Natural killer cell (primary cell): Measurements from ENCODE around the gene GYG1. TPM values are rescaled to one million over a fixed set of nuclear protein-coding genes. Genes with fewer than 3 reads are reported as not detected.

Source experiments
- ATAC-seq, 3 donors: fragments of 150-1000 bp in 2 of 3; fragments of 200-7000 bp in 1 of 3; cut with Tn5 transposase; 1 replicate in 1 of 3; 2 replicates in 2 of 3; pipeline ENCODE4 v1.10.0; 2021; ENCODE audit warnings: mild to moderate bottlenecking in 2 of 3, moderate library complexity in 2 of 3
- DNase-seq, 2 donors: peaks; one replicate each; pipeline versions ENCODE4 v3.0.0 to v3.0.0-alpha.2; 2013 to 2021; ENCODE audit warnings: mixed read lengths in 1 of 2
- H3K27ac ChIP-seq: one replicate; pipeline ENCODE4 v1.5.1; 2013; ENCODE audit warnings: mild to moderate bottlenecking, low read length
- H3K27me3 ChIP-seq: one replicate; pipeline ENCODE4 v1.6.1; 2013; ENCODE audit warnings: low read length; ENCODE audit not compliant: control insufficient read depth, insufficient read depth
- H3K36me3 ChIP-seq: one replicate; pipeline ENCODE4 v1.6.1; 2013; ENCODE audit warnings: low read length; ENCODE audit not compliant: control insufficient read depth, insufficient read depth
- H3K4me1 ChIP-seq: one replicate; pipeline ENCODE4 v1.6.1; 2013; ENCODE audit warnings: low read length; ENCODE audit not compliant: control insufficient read depth, insufficient read depth
- H3K4me3 ChIP-seq: one replicate; pipeline ENCODE4 v1.5.1; 2013; ENCODE audit warnings: low read length
- H3K9me3 ChIP-seq: one replicate; pipeline ENCODE4 v1.6.1; 2013; ENCODE audit warnings: low read length; ENCODE audit not compliant: control insufficient read depth, insufficient read depth
- H3K27ac Mint-ChIP-seq, 2 donors: one replicate each; pipeline ENCODE4 v1.8.0; 2022; ENCODE audit warnings: mild to moderate bottlenecking in 2 of 2, mixed read lengths in 2 of 2, moderate library complexity in 1 of 2
- H3K27me3 Mint-ChIP-seq, 2 donors: one replicate each; pipeline ENCODE4 v1.8.0; 2022; ENCODE audit warnings: low read depth in 2 of 2, mixed read lengths in 2 of 2
- H3K36me3 Mint-ChIP-seq: one replicate; pipeline ENCODE4 v1.8.0; 2022; ENCODE audit warnings: mixed read lengths
- H3K4me1 Mint-ChIP-seq, 2 donors: one replicate each; pipeline ENCODE4 v1.8.0; 2022; ENCODE audit warnings: mixed read lengths in 2 of 2
- H3K4me3 Mint-ChIP-seq: one replicate; pipeline ENCODE4 v1.8.0; 2022; ENCODE audit warnings: mild to moderate bottlenecking, moderate library complexity, mixed read lengths
- H3K9me3 Mint-ChIP-seq, 2 donors: one replicate each; pipeline ENCODE4 v1.8.0; 2022; ENCODE audit warnings: mixed read lengths in 2 of 2
- CTCF ChIP-seq: fragments of 200-600 bp; IDR thresholded peaks from one replicate; pipeline ENCODE4 v1.8.0; 2022; ENCODE audit warnings: antibody characterized with exemption
- WGBS: methylation state at CpG from one replicate; pipeline ENCODE4 v1.1.7; 2013; ENCODE audit warnings: missing lambda C conversion rate; ENCODE audit not compliant: insufficient coverage; 5-methylcytosine and 5-hydroxymethylcytosine counted together
- intact Hi-C: fragments of 100-400 bp; cut with micrococcal nuclease; formaldehyde crosslinking; loops from one replicate; pipeline ENCODE4 v1.14.2; 2022
- total RNA-seq, 4 donors: library from RNA; stranded (reverse); fragments of 120-200 nt in 1 of 4; gene quantifications; one replicate each; pipeline versions ENCODE4 v1.2.3 to v1.2.4, GENCODE V29; 2013 to 2022

GYG1 gene
- total RNA-seq, 3 donors from 2014 or later (not counting 1 experiment from before 2014, with no cell fraction given) = 46.6 to 56.5 (median 49.6) TPM

GRCh38 chr3:149010966-149011365 is 19.6 kb downstream of the GYG1 start:
- Histone ChIP-seq H3K36me3 (peaks cover 41% of the 10 kb centered on the region), H3K4me3 (no peak overlapping the region), H3K27ac (peak overlapping the region; percentile 83), H3K27me3 (no peaks in the 10 kb centered on the region), H3K9me3 (no peaks in the 10 kb centered on the region), H3K4me1 (peaks cover 28% of the 10 kb centered on the region)
- H3K4me3 Mint-ChIP-seq = peak overlapping the region; percentile 53
- no peak for TF ChIP-seq CTCF
- intact Hi-C loops = no loop called here
- no peak for DNase-seq
- H3K27ac Mint-ChIP-seq = peak overlapping the region; percentile 87 to 90
- no peaks in the 10 kb centered on the region for H3K9me3 Mint-ChIP-seq
- 100% methylated on average over 2 of the region's 2 CpGs for WGBS
- H3K27me3 Mint-ChIP-seq = no peaks in the 10 kb centered on the region
- H3K36me3 Mint-ChIP-seq = peaks cover 16% of the 10 kb centered on the region
- peaks cover 64 to 65% of the 10 kb centered on the region in 2 donors for H3K4me1 Mint-ChIP-seq
- ATAC-seq = no peak

- no peaks in the 10 kb centered on the region for H3K9me3 ChIP-seq
- Mint-ChIP-seq H3K4me3 (no peak overlapping the region), H3K36me3 (peaks cover 16% of the 10 kb centered on the region), H3K4me1 (peaks cover 70 to 71% of the 10 kb centered on the region in 2 donors), H3K27ac (peak overlapping the region; percentile 87 to 90), H3K27me3 (no peaks in the 10 kb centered on the region), H3K9me3 (no peaks in the 10 kb centered on the region)
- ATAC-seq (no peak), DNase-seq (no peak)
- WGBS = 96% methylated on average over 5 of the region's 5 CpGs
- no peaks in the 10 kb centered on the region for H3K27me3 ChIP-seq
- no peak overlapping the region for H3K27ac ChIP-seq
- H3K4me3 ChIP-seq = no peak overlapping the region
- peaks cover 28% of the 10 kb centered on the region for H3K4me1 ChIP-seq
- H3K36me3 ChIP-seq = peaks cover 39% of the 10 kb centered on the region
- intact Hi-C loops = no loop called here
- no peak for TF ChIP-seq CTCF
Measured at GRCh38 chr3:149011676-149012075, 20.3 kb downstream of the GYG1 start.

GRCh38 chr3:149013726-149014125 is 22.4 kb downstream of the GYG1 start:
- WGBS = over 99% methylated on average over 6 of the region's 6 CpGs
- Mint-ChIP-seq H3K36me3 (peaks cover 16% of the 10 kb centered on the region), H3K27me3 (no peaks in the 10 kb centered on the region), H3K9me3 (no peaks in the 10 kb centered on the region), H3K4me3 (no peak overlapping the region), H3K4me1 (peaks cover 56 to 63% of the 10 kb centered on the region in 2 donors), H3K27ac (peak overlapping the region; percentile 26 to 61)
- peaks cover 29% of the 10 kb centered on the region for H3K36me3 ChIP-seq
- H3K4me1 ChIP-seq = peaks cover 20% of the 10 kb centered on the region
- no peak overlapping the region for H3K4me3 ChIP-seq
- TF ChIP-seq CTCF = no peak
- no peaks in the 10 kb centered on the region for H3K9me3 ChIP-seq
- DNase-seq (no peak), ATAC-seq (no peak)
- H3K27ac ChIP-seq = no peak overlapping the region
- intact Hi-C loops = no loop called here
- H3K27me3 ChIP-seq = no peaks in the 10 kb centered on the region

GRCh38 chr3:149015393-149015792 is 24.1 kb downstream of the GYG1 start:
- peak overlapping the region; percentile 9 to 54 for H3K27ac Mint-ChIP-seq
- peaks cover 50 to 55% of the 10 kb centered on the region in 2 donors for H3K4me1 Mint-ChIP-seq

More at GRCh38 chr3:149015393-149015792, 24.1 kb downstream of the GYG1 start:
- H3K27me3 ChIP-seq = no peaks in the 10 kb centered on the region
- intact Hi-C loops = no loop called here
- H3K27ac ChIP-seq = no peak overlapping the region
- H3K36me3 Mint-ChIP-seq = peaks cover 16% of the 10 kb centered on the region
- H3K27me3 Mint-ChIP-seq = no peaks in the 10 kb centered on the region
- H3K4me3 ChIP-seq = no peak overlapping the region
- no peak overlapping the region for H3K4me3 Mint-ChIP-seq
- H3K9me3 ChIP-seq = no peaks in the 10 kb centered on the region
- no peak for ATAC-seq
- peaks cover 4% of the 10 kb centered on the region for H3K4me1 ChIP-seq
- DNase-seq = no peak
- 94% methylated on average over 3 of the region's 3 CpGs for WGBS
- no peaks in the 10 kb centered on the region for H3K9me3 Mint-ChIP-seq
- H3K36me3 ChIP-seq = peaks cover 37% of the 10 kb centered on the region
- no peak for TF ChIP-seq CTCF
